K562 (cell line): ENCODE data around the gene ULBP1. TPM values are rescaled to one million over a fixed set of nuclear protein-coding genes. Genes with fewer than 3 reads are reported as not detected.

ENCODE experiments used
- CBFA2T2 ChIP-seq: fragments of 450-650 bp; conservative IDR thresholded peaks from 2 replicates; pipeline ENCODE4 v1.6.1; 2017; ENCODE audit warnings: mild to moderate bottlenecking
- CBX1 ChIP-seq: sonication (generic); IDR thresholded peaks from 2 replicates; pipeline ENCODE4 v1.6.1; 2016; ENCODE audit warnings: antibody characterized with exemption, low read depth, mild to moderate bottlenecking
- CBX3 ChIP-seq, 2 experiments: IDR thresholded peaks; 1 replicate in 1 of 2; 2 replicates in 1 of 2; pipeline ENCODE4 v1.6.1; 2012; ENCODE audit warnings: inconsistent platforms in 2 of 2, low read length in 2 of 2, borderline replicate concordance in 1 of 2, control low read depth in 1 of 2
- CTCFL ChIP-seq: IDR thresholded peaks from 2 replicates; pipeline ENCODE4 v1.6.1; 2011; ENCODE audit warnings: borderline replicate concordance, low read depth, mild to moderate bottlenecking, moderate library complexity, low read length; ENCODE audit not compliant: insufficient read depth, poor library complexity, severe bottlenecking
- FOXO4 ChIP-seq: fragments of 450-650 bp; formaldehyde crosslinking; IDR thresholded peaks from 2 replicates; pipeline ENCODE4 v1.4.0; 2020; ENCODE audit warnings: mild to moderate bottlenecking, moderate library complexity
- HIVEP1 ChIP-seq: fragments of 250-450 bp; sonication (Bioruptor Pico); IDR thresholded peaks from 2 replicates; pipeline ENCODE4 v1.4.0; 2020; ENCODE audit warnings: mild to moderate bottlenecking
- KDM4B ChIP-seq, 2 experiments: fragments of 450-650 bp in 1 of 2; sonication (generic) in 1 of 2; IDR thresholded peaks; 2 replicates each; pipeline ENCODE4 v1.6.1; 2016 to 2017; ENCODE audit warnings: borderline replicate concordance in 2 of 2, antibody characterized with exemption in 1 of 2, low read depth in 1 of 2, mild to moderate bottlenecking in 1 of 2
- MNT ChIP-seq, 2 experiments: fragments of 450-650 bp; conservative IDR thresholded peaks; 2 replicates each; pipeline ENCODE4 v1.6.1; 2017; ENCODE audit warnings: mild to moderate bottlenecking in 2 of 2, moderate library complexity in 2 of 2
- NEUROD1 ChIP-seq: fragments of 150-350 bp; IDR thresholded peaks from 2 replicates; pipeline ENCODE4 v1.6.1; 2014; ENCODE audit warnings: borderline replicate concordance, low read length, low read depth; ENCODE audit not compliant: partially characterized antibody
- PHF8 ChIP-seq: fragments of 200-600 bp; sonication (generic); IDR thresholded peaks from 2 replicates; pipeline ENCODE4 v1.6.1; 2012; ENCODE audit warnings: mixed run types, mild to moderate bottlenecking, inconsistent platforms, low read length, moderate library complexity, borderline replicate concordance
- PRDM10 ChIP-seq: fragments of 450-650 bp; IDR thresholded peaks from 2 replicates; pipeline ENCODE4 v1.6.1; 2018; ENCODE audit not compliant: partially characterized antibody
- RBM39 ChIP-seq: fragments of 200-400 bp; formaldehyde crosslinking; optimal IDR thresholded peaks from 2 replicates; pipeline ENCODE3; 2018; ENCODE audit warnings: low read depth, low read length
- STAG1 ChIP-seq: sonication (generic); formaldehyde crosslinking; IDR thresholded peaks from 2 replicates; pipeline ENCODE4 v1.5.0; 2020; ENCODE audit warnings: missing genetic modification reagents, borderline replicate concordance
- ZNF133 ChIP-seq: fragments of 250-450 bp; sonication (Bioruptor Pico); IDR thresholded peaks from 2 replicates; pipeline ENCODE4 v1.4.0; 2020; ENCODE audit warnings: mild to moderate bottlenecking
- ZNF511 ChIP-seq: sonication (generic); formaldehyde crosslinking; IDR thresholded peaks from 2 replicates; pipeline ENCODE4 v1.8.0; 2022; ENCODE audit warnings: mild to moderate bottlenecking, missing genetic modification reagents
- ZNF696 ChIP-seq: fragments of 250-450 bp; sonication (Bioruptor Pico); conservative IDR thresholded peaks from 2 replicates; pipeline ENCODE4 v1.4.0; 2020; ENCODE audit warnings: mild to moderate bottlenecking, moderate library complexity
- polyA plus RNA-seq, 8 experiments: library from polyadenylated mRNA; depleted of rRNA in 4 of 8; stranded (reverse) in 5 of 8; unstranded in 3 of 8; fragments of >200 nt; fragmentation: Nextera tagmentation in 2 of 8; fragmentation: Illumina TruSeq in 1 of 8; extraction: Ambion mirVana in 2 of 8; extraction: Trizol in 1 of 8; gene quantifications; 2 replicates each; pipeline versions ENCODE4 v1.2.1 to v1.2.3, GENCODE V29; 2011 to 2014; ENCODE audit warnings: inconsistent platforms in 1 of 8, missing spikeins in 1 of 8
- total RNA-seq, 7 experiments: library from RNA; depleted of rRNA in 6 of 7; stranded (reverse); fragments of >200 nt in 6 of 7; fragmentation: Illumina TruSeq in 2 of 7; extraction: Trizol in 2 of 7; gene quantifications; 2 replicates each; pipeline versions ENCODE4 v1.2.1 to v1.2.3, GENCODE V29; 2011 to 2021; ENCODE audit warnings: low replicate concordance in 1 of 7

The ULBP1 gene
- total and polyA plus RNA-seq, 9 of the 15 experiments (the other 6 are each of a cell fraction or from before 2014, with no cell fraction given): 0.33 to 6.0 (median 2.5) TPM

GRCh38 chr6:149925974-149926777 lies 37.6 kb upstream of the ULBP1 start (continued):
- TF ChIP-seq ZNF511 (peak; percentile 39; the same call in 1 of the 2 replicates), PHF8 (peak; percentile 28; the same call in 1 of the 2 replicates), RBM39 (peak; percentile 59), FOXO4 (no peak), MNT (conservative IDR thresholded peaks at IDR 0.05) (no peak), CBX1 (0 out of 2 replicates have a peak, but pooled peaks have one; percentile 12), NEUROD1 (peak; percentile 32), KDM4B (IDR thresholded peaks at IDR 0.05; ENCODE audit: borderline replicate concordance in 2 of 2, low read depth in 1 of 2) (0 out of 4 replicates have a peak, but pooled peaks of 1 of the 2 experiments have one; percentile 52), HIVEP1 (CRISPR knock-in tag) (no peak), CTCFL (peak; percentile 91), CBX3 (IDR thresholded peaks at IDR 0.05; ENCODE audit: borderline replicate concordance in 1 of 2, low read length in 2 of 2) (peak in 1 of 2 experiments; percentile 46; a peak in 1 of 3 replicates), ZNF133 (no peak), STAG1 (CRISPR knock-in tag) (peak; percentile 99), PRDM10 (peak; percentile 63), CBFA2T2 (no peak), ZNF696 (CRISPR knock-in tag) (no peak)
